DMS53 treated with DMSO at 0.1 percent for 48 hours (cell line): ENCODE results near the gene CASS4.

Experiments used
- DNase-seq: peaks from one replicate; lab custom pipeline; 2025; ENCODE audit not compliant: unreplicated experiment; lab: John Stamatoyannopoulos, UW

The CASS4 gene

GRCh38 chr20:56504373-56505005 lies 92.4 kb downstream of the CASS4 start:
- no peak for DNase-seq

GRCh38 chr20:56506103-56506502 lies 94.0 kb downstream of the CASS4 start:
- DNase-seq, result no peak
